Neural progenitor cell (in vitro differentiated cells): ENCODE measurements around the gene CANT1.

Source experiments
- CTCF ChIP-seq: fragments of 200-600 bp; sonication (generic); IDR thresholded peaks from 2 replicates; pipeline ENCODE4 v1.5.1; 2017; ENCODE audit warnings: antibody characterized with exemption, mild to moderate bottlenecking
- EZH2 ChIP-seq: fragments of 200-600 bp; sonication (generic); IDR thresholded peaks from 2 replicates; pipeline ENCODE4 v1.6.1; 2017; ENCODE audit warnings: antibody characterized with exemption, mild to moderate bottlenecking, moderate library complexity
- EZH2phosphoT487 ChIP-seq: fragments of 200-600 bp; sonication (generic); IDR thresholded peaks from 2 replicates; pipeline ENCODE4 v1.6.1; 2017; ENCODE audit warnings: antibody characterized with exemption

- TF ChIP-seq CTCF (no peak), EZH2 (no peak), EZH2phosphoT487 (no peak)
These were observed 711 bp upstream of the CANT1 start for GRCh38 chr17:79010304-79010646.
